ENCODE results near the gene RESF1.
A peak's percentile ranks its signal among the peaks of the same experiment; 100 is the strongest.
"Not testable (repeated sequence)": the region's sequence is repeated elsewhere in the genome, so short reads cannot be mapped to it uniquely, and the experiment has no call there.

The RESF1 gene, protein sequence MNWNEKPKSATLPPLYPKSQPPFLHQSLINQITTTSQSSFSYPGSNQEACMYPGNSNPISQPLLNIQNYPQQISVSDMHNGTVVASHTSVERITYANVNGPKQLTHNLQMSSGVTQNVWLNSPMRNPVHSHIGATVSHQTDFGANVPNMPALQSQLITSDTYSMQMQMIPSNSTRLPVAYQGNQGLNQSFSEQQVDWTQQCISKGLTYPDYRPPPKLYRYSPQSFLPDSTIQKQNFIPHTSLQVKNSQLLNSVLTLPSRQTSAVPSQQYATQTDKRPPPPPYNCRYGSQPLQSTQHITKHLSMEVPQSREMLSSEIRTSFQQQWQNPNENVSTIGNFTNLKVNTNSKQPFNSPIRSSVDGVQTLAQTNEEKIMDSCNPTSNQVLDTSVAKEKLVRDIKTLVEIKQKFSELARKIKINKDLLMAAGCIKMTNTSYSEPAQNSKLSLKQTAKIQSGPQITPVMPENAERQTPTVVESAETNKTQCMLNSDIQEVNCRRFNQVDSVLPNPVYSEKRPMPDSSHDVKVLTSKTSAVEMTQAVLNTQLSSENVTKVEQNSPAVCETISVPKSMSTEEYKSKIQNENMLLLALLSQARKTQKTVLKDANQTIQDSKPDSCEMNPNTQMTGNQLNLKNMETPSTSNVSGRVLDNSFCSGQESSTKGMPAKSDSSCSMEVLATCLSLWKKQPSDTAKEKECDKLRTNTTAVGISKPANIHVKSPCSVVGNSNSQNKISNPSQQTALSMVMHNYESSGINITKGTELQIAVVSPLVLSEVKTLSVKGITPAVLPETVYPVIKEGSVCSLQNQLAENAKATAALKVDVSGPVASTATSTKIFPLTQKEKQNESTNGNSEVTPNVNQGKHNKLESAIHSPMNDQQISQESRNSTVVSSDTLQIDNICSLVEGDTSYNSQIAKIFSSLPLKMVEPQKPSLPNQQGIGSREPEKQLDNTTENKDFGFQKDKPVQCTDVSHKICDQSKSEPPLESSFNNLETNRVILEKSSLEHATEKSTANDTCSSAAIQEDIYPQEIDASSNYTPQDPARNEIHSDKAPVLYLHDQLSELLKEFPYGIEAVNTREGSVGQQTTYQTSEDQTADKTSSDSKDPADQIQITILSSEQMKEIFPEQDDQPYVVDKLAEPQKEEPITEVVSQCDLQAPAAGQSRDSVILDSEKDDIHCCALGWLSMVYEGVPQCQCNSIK (N-terminal part only)

DNA sequence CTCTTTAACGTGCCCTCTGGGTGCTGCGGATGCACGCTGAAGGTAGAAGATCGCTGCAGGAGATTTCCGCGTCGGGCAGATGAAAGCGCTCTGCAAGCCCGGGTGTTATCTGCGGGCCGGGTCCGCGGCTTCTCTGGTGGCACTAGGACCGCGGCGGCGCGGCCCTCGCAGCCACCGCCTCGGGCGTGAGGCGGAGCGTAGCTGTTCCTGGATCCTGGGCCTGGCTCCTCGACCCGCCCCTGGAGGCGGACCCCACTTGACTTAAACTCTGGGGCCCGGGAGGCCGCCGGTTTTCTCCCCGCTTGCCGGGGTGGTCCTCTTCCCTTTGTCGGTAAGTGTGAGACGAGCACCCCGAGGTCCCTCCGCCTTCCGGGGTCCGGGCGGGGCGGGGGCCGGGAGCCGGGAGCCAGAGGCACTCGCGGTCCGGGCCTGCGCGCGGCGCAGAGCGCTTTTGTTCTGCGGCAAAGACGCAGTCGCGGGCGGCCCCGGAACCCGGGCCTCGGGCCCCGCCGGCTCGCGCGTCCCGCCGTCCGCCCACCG, at the start of gene RESF1:
TSS of gene RESF1 (plus strand) at position 255 of the 540 bp plus-strand sequence. CDS start 21,541 bp downstream, outside the sequence.
- peak; percentile 19 to 90 (median 80) for DNase-seq

DNA sequence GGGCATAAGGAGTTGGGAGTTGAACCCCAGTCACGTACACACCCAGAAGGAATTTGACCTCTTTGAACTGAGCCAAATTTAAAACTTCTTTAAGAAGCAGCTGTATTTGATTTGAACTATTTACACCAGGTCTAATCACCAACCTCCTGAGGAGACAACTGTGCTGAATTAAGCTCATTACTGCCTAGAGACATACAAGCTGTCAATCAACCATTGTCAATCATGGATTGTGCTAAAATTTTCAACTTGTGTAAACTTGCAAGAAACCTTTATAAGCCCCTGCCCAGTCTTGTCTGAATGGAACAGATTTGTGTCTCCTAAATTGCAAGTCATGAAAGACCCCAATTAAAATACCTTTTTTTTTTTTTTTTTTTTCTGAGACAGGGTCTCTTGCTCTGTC, 44.3 kb upstream of the RESF1 start:
- DNase-seq, result no peak

DNA sequence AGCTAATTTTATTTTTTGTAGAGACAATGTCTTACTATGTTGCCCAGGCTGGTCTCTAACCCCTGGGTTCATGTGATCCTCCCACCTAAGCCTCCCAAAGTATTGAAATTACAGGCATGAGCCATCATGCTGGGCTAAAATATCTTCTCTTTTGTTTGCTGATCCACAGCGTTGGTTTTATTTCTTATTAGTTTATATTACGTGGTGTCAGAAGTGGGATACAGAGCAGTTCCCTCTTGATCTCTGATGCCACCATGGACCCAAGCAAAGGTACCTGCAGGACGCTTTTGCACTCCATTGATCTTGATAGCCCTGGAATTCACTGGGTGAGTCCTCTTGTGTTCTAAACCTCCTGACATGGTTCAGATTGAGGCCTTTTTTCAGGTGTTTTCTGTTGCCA, 43.8 kb upstream of the RESF1 start:
- no peak for DNase-seq

DNA sequence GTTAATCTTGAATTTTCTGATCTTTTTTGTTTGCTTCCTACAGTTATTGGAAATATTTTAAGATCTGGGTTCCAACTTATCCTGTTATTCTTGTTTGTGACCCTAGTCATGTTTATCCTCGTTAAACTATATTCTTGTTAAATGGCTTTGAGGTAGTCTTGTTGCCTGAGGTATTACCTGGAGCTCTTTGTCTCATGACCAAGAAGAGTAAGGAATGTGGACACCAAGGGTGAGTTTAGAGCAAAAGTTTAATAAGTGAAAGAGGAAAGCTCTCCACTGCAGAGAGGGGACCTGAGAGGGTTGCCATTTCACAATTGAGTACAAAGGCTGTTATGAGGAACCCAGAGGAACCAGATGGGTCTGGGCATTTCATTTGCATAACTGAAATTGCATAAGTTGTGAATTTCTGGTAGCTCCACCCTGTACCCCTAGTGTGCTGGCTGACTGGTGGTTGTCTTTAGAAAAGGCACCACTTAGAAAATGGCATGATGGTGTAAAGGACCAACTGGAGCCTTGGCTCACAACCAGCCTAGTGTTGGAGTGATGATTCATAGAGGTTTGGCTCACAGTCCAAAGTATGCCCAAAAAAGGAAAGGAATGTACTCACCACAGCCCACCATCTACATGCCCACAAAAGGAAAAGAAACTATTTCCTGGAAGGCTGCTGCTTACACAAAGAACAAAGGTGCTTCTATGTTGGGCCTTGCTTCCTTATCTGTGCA, 36.7 kb upstream of the RESF1 start:
- no peak for DNase-seq

DNA sequence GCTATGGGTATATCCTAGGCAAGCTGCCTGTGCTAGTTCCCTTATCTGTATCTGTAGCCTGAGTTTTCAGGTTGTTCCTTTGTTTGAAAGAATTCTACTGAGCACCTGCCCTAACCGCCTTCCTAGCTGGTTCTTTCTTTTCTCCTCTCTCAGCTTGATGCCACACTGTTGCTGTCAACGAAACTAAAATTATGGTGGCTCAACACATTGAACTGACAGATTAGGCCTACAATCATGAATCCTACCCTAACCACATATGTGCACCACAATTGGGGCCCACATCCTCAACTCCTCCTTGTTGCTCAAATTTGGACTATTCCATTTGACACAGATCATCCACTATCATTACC, 36.2 kb upstream of the RESF1 start:
- DNase-seq, result no peak

DNA sequence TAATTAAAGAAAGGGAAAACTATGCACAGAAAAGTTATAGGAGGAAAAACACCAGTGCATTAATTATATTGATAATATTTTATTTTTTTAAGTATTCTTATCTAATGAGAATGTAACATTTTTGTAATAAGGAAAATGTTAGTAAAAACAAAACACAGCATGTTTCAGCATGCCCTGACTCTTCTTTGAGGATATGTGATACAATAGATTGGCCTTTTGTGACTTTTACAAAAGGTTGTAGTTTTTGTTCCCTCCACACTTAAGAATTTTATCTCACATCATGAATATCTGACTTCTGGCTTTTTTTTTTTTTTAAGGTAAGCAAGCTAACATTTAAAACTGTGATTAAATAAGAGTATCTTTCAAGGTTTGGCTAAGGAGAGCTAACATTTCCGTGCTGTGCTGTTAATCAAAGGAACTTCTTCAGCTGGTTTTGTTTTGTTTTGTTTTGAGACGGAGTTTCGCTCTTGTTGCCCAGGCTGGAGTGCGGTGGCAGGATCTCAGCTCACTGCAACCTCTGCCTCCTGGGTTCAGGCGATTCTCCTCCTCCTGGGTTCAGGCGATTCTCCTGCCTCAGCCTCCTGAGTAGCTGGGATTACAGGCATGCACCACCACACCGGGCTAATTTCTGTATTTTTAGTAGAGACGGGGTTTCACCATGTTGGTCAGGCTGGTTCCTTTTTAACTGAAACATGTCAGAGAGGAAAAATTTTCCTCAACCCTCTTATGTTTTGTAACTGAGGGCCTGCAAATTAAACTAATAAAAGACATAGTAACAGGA, 30.8 kb upstream of the RESF1 start:
- DNase-seq, result no peak

DNA sequence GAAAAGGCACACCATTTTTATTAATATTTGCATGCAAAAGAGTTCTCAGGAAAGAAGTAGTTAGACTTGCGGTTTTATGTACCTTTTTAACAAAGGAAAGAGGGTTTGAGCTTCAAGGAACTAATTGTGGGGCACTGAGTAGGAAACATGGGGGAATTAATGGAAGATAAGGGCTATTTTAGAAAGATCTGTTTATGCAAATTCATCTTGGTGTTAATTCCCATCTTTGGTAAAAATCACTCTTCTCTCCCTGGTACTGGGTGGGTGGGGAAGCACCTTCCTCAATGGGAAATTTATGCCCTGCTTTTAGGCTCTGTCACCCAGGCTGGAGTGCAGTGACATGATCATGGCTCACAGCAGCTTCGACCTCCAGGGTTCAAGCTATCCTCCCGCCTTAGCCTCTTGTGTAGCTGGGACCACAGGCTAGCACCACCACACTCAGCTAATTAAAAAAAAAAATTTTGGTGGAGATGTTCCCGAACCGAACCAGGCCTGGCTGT, 30.1 kb upstream of the RESF1 start:
- DNase-seq, result no peak

DNA sequence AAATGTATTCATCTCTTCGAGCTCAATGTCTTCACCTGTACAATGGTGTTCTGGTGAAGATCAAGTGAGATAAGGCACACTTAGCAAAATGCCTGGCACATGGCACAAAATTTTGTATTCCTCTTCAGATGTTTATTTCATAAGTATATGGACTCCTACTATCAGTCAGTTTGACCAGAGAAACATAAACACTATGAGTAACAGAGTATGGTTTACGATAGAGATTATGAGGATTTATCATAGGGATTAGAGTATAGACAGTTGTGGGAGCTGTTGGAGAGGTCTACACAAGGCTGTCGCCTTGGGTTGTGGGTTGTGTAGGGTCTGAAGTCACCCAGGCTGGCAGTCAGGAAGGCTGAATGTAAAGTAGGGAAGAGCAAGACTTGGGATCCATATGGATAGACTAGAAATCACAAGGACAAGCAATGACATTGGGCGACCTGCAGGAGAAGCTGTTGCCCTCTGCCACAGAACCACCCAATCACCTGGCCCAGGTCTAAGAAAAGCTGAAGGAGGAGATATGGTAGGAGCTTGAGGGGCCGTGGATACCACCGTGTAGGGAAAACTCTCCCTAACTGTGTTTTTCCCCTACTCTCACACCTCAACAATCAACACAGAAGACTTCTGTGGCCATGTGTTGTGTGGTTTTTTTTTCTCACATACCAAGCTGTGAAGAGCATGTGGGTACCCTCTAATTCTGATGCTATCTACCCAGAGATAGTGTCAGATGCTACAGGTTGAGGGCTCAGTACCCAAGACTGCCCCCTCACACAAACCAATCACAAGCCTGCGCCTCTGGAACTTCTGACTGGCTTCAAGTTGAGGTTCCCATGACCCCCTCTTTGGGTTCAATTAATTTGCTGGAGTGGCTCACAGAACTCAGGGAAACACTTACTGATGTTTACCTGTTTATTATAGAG, 27.2 kb upstream of the RESF1 start:
- DNase-seq, result no peak

DNA sequence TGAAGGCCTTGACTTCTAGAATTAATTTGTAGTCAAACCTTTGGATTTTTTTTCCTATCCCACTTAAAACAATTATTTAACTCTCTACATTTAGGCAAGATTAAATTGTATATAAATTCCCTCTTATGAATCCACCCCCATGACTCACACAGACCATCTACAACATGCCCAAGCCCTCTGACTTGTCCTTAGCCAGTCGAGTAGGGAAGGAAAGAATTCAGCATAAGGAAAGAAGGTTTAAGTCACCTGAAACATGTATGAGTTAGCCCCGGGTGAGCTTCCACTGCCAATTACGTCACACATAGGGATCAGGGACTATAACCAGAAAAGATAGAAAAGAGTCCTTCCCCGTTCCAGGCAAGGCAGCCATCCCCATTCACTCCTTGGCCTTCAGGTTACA, 14.9 kb upstream of the RESF1 start:
- no peak for DNase-seq

DNA sequence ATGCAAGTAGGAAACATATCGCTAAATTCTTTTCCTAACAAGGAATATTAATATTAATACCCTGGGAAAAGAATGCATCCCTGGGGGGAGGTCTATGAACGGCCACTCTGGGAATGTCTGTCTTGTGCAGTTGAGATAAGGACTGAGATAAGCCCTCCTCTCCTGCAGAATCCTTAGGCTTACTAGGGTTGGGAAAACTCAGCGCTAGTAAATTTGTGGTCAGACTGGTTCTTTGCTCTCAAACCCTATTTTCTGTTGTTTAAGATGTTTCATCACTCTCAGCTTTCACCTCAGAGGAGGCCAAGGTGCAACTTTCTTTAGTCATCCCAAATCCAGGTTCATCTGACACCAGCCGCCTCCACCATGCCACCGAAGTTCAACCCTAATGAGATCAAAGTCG, 11.2 kb upstream of the RESF1 start:
- DNase-seq, result no peak

DNA sequence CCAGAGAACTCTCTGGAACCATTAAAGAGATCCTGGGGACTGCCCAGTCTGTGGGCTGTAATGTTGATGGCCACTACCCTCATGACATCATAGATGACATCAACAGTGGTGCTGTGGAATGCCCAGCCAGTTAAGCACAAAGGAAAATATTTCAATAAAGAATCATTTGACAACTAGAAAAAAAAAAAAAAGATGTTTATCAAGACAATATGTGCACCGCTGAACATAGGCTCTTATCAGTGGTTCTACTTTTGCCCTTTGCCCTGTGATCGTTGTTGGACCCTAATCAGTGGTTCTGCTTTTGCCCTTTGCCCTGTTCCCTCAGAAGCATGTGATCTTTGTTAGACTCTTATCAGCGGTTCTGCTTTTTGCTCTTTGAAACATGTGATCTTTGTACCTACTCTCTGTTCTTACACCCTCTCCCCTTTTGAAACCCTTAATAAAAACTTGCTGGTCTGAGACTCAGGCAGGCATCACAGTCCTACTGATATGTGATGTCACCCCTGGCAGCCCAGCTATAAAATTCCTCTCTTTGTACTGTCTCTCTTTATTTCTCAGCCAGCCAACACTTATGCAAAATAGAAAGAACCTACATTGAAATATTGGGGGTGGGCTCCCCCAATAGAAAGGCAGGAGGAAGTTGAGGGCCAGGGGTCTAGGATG, 10.4 kb upstream of the RESF1 start:
- DNase-seq, result not testable (repeated sequence)

DNA sequence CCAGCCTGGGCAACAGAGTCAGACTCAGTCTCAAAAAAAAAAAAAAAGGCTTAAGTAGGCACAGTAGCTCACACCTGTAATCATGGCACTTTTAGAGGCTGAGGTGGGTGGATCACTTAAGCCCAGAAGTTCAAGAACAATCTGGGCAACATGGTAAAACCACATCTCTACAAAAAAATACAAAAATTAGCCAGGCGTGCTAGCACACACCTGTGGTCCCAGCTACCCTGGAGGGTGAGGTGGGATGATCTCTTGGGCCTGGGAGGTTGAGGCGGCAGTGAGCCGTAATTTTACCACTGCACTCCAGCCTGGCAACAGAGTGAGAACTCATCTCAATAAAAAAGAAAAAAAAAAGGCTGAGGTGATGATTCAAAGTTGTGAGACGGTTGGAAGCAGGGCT, 9.1 kb upstream of the RESF1 start:
- no peak for DNase-seq

DNA sequence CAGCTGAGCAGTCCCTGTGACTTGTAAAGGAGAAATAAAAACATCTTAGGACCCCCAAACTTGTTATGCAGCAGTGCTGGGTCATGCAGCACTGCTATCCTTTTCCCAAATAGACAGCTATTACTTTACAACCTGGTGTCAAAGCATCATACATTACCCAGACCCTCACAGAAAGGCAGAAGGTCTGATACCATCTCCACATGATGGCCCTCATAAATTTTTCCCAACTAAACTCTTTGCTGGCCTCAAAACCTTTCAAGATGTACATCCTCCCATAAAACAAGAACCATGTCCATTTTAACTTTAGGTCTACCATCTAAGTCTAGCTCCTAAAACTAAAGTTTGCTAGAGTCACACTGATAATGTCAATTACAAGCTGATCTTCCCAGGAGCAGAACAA, 8.7 kb upstream of the RESF1 start:
- no peak for DNase-seq

DNA sequence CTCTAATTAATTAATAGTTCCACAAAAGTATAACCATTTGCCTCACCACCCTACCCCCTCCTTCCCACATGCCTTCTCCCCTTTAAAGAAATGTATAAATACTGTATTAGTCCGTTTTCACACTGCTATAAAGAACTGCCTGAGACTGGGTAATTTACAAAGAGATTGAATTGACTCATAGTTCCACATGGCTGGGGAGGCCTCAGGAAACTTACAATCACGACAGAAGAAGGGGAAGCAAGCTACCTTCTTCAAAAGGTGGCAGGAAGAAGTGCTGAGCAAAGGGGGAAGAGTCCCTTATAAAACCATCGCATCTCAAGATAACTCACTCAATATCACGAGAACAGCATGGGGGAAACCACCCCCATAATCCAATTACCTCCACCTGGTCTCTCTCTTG, 8.2 kb upstream of the RESF1 start:
- no peak for DNase-seq

DNA sequence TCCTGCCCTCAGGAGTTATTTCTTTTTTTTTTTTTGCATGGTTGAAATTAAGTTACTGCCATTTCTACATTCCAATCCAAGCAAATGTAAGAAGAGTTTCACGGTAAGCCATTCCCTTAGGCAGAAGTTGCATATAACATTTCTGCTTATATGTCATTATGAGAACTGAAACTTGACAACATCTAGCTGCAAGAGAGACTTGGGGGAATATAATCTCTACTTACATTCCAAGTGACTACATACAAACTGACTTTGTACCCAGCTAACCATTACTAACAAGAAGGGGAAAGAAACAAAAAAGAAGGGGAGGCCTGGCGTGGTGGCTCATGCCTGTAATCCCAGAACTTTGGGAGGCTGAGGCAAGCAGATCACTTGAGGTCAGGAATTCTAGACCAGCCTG, 7.3 kb upstream of the RESF1 start:
- no peak for DNase-seq

DNA sequence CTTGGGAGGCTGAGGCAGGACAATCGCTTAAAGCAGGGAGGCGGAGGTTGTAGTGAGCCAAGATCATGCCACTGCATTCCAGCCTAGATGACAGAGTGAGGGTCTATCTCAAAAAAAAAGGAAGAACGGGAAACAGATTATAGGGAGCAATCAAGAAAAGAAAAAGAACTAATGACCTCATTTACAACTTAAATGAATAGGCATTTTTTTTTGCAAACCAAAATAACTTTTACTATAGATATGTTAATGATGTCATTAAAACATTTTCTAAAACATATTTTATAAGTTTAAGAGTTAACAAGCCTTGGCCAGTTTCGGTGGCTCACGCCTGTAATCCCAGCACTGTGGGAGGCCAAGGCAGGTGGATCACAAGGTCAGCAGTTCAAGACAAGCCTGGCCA, 6.8 kb upstream of the RESF1 start:
- no peak for DNase-seq

DNA sequence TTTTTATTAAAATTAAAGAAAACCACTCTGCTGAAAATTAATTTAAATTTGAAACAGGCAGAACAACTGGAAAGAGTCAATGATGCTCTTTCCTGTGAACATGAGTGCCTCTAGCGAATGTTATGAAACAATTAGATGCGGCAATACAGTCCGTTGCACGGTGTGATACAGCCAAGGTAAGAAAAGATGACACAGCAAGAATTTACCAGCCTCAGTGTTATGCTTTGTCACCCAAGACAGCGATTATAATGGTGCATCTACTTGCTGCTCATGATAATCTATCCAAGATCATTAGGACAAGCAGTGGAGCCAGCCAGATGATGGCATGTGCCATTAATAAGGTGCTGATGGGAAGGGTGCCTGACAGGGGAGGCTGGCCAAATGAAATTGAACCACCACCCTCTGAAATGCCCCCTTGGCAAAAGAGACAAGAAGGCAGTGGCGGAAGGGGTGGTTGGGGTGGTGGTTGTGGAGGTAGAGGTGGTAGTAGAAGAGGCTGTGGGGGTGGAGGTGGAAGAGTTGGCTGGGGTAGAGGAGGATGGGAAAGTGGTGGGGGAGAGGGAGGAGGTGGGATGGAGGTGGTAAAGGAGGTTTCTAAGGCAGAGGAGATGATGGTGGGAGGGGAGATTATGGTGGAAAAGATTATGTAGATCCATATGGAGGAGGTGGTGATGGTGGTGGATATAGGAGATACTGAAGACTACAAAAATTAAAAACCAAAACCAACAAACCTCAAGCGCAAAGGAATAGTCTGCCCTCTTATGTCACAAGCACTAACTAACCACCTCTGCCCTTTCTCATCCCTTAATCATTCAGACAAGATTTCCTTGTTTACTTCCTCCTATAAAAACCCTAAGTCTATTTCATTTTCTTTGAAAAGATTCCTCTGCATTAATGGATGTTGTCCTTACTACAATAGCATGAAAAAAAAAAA, 4.0 kb upstream of the RESF1 start:
- no peak for DNase-seq
